Stimulated activated CD8-positive, alpha-beta memory T cell treated with anti-CD3 and anti-CD28 coated beads, Interleukin-15, amount 100 ng/mL, for 24 hours (primary cell): ENCODE results near the gene IKZF3.
"Not testable (repeated sequence)": the region's sequence is repeated elsewhere in the genome, so short reads cannot be mapped to it uniquely, and the experiment has no call there.

Experiments
- DNase-seq: peaks from one replicate; pipeline ENCODE4 v3.0.0-alpha.2; 2020; ENCODE audit warnings: low read depth

Gene IKZF3

DNA sequence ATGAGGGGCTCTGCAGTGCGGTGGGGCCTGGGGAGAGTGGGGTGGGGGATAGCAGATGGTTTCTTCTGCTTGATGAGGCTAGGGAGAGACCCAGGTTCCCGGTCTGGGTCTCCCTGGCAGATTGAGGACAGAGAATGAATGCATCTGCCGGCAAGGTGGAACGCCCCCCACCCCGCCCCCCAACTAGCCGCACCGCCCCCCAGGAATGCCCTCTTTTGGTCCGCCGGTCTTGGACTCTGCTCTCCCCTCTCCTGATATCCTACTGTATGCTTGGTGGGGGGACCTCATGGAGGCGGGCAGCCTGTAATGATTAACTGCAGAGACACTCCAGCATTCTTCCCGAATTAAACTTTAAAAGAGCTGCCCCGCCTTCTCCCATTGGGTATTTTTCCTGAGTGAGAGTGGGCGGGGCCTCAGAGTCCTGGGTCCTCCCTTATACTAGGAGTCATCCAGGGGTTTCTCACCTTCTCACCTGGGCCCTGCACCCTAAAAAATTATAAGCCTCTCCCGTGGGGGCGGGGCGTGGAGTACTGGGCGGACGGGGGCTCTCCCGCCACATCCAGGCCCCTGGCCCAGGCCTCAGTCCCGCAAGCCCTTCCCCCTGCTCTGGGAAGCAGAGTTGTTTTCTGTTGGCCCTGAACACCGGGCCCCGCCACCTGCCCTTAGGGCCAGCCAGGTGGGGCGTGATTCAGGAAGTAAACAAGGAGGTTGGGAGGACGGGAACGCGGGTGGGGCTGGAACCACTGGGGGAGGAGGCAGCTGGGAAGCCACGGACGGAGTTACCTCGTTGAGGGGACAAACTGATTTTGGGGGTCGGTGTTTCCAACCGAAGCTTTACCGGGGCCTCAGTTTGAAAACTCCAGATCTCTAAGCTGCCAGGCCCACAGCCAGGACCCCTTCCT lies 124.9 kb downstream of the IKZF3 start:
- no peak for DNase-seq

DNA sequence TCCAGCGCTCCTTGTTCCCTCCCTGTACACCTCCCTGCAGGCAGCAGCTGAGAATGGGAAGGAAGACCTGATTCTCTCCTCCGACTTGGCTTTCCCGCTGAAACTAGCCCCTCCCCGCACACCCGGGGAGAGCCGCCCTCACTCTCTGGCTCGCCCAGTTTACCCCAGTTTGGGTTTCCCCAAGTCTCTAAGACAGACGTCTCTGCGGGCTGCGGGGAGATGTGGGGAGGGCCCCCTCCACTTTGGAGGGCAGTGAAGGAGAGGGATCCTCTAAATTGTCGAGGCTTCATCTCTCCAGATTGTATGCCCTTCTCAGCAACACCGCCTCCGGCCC lies 125.6 kb downstream of the IKZF3 start:
- no peak for DNase-seq

DNA sequence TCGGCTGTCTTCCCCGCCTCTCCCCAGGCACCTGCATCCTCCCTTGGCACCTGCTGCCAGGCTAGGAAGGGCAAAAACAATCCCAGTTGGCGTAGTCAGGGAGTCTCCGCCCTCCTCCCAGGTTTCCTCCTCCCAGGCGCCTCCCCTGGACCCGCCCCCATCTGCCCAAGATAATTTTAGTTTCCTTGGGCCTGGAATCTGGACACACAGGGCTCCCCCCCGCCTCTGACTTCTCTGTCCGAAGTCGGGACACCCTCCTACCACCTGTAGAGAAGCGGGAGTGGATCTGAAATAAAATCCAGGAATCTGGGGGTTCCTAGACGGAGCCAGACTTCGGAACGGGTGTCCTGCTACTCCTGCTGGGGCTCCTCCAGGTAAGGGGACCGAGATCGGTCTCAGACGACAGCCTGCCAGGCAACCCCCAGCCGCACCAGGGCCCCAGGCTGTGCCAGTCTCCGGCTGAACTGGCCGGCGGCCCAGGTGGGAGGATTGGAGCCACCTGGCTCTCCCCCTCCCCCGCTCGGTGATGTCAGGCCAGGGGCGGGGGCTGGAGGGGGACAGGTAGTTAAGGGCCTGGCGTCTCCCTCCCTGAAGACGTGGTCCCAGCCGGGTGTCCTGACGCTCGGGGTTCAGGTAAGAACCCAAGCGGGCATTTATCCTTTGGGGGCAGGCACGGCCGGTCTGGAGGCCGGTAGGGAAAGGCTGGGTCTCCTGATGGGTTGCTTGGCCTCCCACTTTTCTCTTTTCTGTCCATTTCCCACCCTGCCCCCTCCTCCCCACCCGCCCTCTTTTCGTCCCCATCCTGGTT lies 126.1 kb downstream of the IKZF3 start, which contains the start of gene GRB7:
Gene GRB7, plus strand, starts transcription at position 179 of the 808 bp plus-strand sequence. CDS start 4,364 bp downstream, outside the sequence.
- no peak for DNase-seq

DNA sequence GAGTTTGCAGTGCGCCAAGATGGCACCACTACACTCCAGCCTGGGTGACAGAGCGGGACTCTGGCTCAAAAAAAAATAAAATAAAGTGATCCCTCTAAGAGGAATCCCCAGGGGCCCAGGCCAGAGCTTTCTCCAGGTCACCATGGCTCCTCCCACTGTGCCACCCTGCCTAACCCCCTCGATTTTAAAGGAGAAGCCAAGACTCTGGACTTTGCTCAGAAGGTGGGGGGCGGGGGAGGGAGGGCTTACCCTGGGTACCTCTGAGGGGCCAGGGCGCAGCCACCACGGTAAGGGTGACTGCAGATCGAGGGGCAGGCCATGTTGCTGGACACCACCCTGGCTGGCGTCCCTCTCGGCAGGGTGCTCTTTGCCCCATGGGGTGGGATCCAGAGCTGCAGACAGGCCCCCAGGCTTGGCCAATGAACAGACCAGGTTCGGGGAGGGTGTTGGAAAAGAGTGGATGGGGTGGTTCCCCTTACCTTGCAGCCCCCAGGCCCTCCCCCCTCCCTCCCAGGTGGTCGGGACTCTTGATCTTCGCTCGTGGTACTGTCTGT lies 126.8 kb downstream of the IKZF3 start:
- no peak for DNase-seq

DNA sequence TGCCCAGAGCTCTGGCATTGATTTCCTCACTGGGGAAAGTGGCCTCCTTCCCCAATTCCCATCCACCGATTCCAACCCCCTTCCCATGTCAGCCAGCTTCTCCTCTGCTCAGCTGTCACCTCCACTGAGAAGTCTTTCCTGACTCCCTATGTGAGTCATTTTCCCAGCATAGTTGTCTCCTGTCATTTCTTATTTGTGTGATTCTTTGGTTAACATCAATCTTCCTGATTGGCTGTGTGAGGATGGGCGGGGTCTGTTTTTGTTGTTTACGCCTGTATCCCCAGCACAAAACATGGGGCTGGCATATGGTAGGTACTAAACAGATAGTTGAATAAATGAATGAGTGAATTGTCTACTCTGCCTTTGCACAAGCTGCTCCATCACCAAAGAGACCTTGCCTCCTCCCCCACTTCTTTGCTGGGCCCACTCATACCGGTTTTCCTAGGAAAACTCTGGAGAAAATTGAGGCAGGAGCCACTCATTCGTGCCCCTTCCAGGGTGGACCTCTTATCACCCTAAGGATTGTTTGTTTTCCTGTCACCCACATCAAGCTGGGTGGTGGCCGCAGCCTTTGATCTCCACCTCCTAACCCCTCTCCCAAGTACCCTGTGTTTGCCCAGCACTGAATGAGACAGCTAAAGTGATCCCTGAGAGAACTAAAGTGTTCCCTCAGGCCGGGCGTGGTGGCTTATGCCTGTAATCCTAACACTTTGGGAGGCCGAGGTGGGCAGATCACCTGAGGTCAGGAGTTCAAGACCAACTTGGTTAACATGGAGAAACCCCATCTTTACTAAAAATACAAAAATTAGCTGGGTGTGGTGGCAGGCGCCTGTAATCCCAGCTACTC lies 127.6 kb downstream of the IKZF3 start:
- no peak for DNase-seq

DNA sequence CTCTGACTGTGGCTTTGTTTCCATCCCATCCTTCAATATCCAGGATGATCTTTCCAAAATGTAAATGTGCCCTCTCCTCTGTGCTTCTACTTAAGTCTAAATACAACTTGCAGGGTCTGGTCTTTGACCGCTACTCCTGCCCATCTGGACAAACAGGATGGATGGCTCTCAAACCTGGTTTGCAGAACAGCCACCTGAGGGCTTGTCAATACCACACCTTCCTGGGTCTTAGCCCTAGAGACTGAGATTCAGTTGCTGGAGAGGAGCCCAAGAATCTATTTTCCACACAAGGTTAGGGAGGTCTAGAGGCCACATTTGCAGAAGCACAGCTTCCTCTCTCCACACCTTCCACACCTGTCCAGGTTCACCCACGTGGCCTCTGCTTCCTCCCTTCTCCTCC lies 128.2 kb downstream of the IKZF3 start:
- no peak for DNase-seq

DNA sequence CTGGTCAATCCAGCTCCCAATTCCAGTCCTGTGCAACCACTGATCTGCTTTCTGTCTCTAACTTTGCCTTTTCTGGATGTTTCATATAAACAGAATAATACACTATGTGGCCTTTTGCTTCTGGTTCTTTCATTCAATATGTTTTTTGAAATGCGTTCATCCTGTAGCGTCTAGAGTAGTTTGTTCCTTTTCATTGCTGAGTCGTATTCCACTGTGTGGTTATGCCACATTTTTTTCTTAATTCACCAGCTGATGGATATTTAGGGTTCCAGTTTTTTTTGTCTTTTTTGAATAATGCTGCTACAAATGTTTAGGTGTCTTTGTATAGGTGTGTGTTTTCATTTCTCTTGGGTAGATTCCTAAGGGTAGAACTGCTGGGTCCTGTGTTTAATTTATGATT lies 131.5 kb downstream of the IKZF3 start:
- DNase-seq = no peak

DNA sequence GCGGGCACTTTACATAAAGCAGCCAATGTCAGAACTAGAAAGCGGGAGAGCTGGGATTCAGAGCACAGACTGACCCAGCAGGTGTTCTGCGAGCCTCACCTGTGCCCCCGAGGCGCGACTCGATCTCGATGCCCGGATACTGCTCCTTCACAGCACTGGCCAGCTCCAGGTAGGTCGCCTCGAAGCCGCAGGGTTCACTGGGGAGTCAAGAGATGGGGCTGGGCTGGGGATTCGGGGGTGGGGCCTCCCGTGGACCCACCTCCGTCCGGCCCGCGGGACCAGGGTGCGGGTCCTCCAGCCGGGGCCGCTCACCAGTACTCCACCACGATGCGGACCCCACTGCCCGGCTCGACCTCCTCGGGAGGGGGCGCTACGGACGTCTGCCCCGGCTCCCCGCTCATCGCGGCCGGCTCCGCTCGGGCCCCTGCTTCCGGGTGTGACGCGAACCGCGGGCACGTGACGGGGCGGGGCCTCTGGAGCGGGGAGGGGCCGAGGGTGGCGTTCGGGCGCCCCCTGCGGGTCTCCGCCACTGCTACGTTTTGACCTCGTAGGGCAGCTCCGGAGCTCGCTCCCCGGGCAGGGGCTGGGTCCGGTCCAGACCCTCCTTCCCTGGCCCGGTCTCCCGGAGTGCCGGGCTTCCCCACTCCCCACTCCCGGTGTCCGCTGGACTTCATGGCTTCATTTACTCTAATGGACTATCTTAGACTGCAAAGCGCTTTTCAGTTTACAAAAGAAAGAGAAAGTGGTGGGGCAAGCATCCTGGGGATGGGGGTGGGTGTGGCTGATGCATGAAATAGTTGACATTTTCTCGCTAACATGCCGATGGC lies 133.8 kb downstream of the IKZF3 start, which contains the start of gene MIEN1:
Gene MIEN1, minus strand, starts transcription at position 438 of the 827 bp plus-strand sequence. Its CDS starts 37 bp downstream, at position 401.
- peak; percentile 98 for DNase-seq

DNA sequence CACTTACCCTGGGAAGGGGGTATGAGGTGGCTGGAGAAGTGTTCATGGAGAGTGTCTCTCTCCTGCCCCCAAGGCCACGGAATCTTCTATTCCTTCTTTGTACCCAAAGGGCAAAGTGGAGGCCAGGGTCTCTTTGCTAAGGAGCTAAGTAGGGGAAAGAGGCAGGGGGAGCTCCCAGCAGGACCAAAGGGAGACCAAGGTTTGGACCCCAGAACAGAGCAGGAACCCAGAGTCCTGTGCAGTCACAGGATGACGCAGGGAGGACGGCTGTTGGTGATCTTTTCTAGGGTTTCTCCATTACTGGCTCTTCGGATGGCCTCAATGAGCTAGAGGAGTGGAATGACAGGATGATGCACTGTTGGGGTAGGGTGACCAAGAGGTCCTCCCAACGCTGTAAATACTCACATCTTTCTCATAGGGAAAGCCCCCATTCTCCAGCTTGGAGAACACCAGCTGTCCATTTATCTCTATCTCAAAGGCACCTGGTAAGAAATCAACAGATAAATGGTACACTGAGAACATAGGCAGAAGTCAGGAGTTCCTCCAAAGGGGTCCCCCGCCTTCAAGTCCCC lies 134.7 kb downstream of the IKZF3 start:
- DNase-seq = no peak

DNA sequence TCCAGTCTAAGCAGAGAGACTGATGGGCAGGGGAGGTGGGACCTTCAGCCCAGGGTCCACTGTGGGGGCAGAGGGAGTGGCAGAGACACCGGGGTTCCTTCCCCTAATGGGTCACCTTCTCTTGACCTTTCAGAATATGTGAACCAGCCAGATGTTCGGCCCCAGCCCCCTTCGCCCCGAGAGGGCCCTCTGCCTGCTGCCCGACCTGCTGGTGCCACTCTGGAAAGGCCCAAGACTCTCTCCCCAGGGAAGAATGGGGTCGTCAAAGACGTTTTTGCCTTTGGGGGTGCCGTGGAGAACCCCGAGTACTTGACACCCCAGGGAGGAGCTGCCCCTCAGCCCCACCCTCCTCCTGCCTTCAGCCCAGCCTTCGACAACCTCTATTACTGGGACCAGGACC lies 136.6 kb downstream of the IKZF3 start:
- no peak for DNase-seq

DNA sequence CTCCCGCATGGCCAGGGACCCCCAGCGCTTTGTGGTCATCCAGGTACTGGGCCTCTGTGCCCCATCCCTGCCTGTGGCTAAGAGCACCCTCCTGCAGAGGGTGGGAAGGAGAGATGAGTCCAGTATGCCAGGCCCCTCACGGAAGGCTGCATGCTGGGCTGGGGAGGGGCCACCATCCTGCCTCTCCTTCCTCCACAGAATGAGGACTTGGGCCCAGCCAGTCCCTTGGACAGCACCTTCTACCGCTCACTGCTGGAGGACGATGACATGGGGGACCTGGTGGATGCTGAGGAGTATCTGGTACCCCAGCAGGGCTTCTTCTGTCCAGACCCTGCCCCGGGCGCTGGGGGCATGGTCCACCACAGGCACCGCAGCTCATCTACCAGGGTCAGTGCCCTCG lies 137.5 kb downstream of the IKZF3 start:
- no peak for DNase-seq

DNA sequence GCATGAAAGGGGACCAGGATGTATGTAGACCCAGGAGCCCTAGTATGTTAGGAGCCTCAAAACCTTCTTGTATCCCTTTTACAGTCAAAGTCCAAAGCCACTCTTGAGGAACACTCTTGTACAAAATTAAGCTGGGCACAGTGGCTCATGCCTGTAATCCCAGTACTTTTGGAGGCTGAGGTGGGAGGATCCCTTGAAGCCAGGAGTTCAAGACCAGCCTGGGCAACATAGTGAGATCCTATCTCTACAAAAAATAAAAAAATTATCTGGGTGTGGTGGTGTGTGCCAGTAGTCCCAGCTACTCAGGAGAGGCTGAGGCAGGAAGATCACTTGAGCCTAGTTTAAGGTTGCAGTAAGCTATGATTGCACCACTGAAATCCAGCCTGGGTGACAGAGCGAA lies 138.2 kb downstream of the IKZF3 start:
- not testable (repeated sequence) for DNase-seq

DNA sequence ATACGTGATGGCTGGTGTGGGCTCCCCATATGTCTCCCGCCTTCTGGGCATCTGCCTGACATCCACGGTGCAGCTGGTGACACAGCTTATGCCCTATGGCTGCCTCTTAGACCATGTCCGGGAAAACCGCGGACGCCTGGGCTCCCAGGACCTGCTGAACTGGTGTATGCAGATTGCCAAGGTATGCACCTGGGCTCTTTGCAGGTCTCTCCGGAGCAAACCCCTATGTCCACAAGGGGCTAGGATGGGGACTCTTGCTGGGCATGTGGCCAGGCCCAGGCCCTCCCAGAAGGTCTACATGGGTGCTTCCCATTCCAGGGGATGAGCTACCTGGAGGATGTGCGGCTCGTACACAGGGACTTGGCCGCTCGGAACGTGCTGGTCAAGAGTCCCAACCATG lies 139.4 kb downstream of the IKZF3 start:
- no peak for DNase-seq

DNA sequence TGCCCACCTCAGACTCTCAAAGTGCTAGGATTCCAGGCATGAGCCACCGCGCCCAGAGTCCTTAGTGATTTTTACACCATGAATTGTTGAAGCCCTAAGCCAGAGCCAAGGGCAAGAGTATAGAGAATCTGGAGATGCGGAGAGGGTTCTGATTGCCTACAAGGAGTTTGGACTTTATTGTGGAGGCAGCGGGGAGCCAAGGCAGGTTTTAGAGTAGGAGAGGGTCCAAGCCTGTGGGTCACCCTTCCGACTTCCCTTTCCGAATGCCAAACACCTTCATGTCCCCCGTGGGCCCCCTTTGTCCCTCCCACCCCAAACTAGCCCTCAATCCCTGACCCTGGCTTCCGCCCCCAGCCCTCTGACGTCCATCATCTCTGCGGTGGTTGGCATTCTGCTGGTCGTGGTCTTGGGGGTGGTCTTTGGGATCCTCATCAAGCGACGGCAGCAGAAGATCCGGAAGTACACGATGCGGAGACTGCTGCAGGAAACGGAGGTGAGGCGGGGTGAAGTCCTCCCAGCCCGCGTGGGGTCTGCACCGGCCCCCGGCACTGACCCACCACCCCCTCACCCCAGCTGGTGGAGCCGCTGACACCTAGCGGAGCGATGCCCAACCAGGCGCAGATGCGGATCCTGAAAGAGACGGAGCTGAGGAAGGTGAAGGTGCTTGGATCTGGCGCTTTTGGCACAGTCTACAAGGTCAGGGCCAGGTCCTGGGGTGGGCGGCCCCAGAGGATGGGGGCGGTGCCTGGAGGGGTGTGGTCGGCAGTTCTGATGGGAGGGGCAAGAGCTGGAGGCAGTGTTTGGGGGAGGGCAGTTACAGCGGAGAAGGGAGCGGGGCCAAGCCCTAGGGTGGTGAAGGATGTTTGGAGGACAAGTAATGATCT lies 140.9 kb downstream of the IKZF3 start:
- no peak for DNase-seq

DNA sequence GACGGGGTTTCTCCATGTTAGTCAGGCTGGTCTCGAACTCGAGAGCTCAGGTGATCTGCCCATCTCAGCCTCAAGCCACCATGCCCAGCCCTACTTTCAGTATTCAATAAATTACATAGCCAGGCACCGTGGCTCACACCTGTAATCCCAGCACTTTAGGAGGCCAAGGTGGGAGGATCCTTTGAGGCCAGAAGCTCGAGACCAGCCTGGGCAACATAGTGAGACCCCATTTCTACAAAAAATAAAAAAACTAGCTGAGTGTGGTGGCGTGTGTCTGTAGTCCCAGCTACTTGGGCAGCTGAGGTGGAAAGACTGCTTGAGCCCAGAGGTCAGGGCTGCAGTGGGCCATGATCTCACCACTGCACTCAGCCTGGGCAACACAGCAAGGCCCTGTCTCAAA lies 142.0 kb downstream of the IKZF3 start:
- no peak for DNase-seq

DNA sequence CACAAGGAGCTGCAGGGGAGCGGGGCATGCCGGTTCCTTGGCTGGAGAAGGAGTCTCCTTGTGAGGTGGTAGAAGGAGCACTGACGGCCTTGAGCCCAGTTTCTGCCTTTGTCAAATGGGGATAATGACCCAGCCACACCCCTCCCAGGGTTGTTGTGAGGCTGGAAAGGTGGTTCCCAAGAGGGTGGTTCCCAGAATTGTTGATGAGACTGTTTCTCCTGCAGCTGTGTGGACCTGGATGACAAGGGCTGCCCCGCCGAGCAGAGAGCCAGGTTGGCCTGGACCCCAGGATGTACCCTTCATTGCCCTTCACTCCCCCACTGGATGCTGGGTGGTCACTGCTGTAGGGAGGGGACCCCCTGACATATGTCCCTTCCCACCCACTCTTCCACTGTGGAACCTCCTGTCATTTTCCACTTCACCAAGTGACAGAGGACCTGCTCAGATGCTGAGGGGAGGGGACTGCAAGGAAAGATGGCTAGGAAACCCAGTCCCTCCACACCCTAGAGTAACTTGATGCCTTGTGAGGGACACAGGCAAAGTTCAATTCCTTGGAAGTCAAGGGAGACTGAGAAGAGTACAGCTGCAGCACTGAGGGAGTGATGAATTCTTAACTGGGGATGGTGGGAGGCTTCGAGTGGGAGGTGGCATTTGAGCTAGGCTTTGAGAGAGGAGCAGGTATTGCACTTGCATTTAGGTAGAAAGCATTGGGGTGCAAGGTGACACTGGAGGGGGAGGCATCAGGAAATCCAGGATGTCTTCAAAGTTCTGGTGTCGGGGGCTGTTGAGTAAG lies 144.4 kb downstream of the IKZF3 start:
- DNase-seq = no peak

DNA sequence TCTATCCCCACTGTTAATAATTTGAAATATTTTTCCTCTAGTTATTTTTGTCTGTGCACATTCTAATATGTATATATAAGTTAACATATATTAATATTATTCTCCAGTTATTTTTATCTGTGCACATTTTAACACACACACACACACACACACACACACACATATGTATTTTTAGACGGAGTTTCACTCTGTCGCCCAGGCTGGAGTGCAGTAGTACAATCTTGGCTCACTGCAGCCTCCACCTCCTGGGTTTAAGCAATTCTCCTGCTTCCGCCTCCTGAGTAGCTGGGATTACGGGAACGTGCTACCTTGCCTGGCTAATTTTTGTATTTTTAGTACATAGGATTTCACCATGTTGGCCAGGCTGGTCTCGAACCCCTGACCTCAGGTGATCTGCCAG lies 146.5 kb downstream of the IKZF3 start:
- no peak for DNase-seq

DNA sequence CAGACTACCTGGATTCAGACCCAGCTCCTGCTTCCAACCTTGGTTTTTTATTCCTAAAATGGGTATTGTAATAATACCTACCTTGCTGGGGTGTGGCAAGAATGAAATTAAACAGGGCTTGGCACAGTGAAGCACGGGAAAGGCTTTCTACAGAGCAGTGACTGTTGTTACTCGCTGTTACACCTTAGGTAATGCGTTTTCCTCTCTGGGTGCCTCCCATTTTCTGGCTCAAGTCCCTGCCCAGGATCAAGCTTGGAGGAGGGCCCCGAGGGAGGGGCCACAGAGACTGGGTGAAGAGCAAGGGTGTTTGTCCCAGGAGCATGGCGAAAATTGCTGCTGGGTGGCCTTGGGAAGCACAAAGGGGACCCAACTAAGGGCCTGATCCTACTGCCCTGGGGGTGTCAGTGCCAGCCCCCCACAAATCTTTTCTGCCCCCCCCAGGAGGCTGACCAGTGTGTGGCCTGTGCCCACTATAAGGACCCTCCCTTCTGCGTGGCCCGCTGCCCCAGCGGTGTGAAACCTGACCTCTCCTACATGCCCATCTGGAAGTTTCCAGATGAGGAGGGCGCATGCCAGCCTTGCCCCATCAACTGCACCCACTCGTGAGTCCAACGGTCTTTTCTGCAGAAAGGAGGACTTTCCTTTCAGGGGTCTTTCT lies 147.1 kb downstream of the IKZF3 start:
- no peak for DNase-seq
